GM18909 (cell line): Measurements from ENCODE around the gene ZBTB1.

ENCODE experiments used
- ATAC-seq: cut with Tn5 transposase; IDR thresholded peaks from one replicate; pipeline ENCODE4 v1.9.1; 2021; ENCODE audit warnings: mild to moderate bottlenecking; ENCODE audit not compliant: unreplicated experiment, poor library complexity

ZBTB1 gene

GRCh38 chr14:64504310-64504896 is at the start of gene ZBTB1:
ZBTB1 (plus strand) TSS chr14:64504770; CDS start chr14:64521505, 16,735 bp downstream.
- ATAC-seq = peak; percentile 25

GRCh38 chr14:64459405-64460136 is 45.0 kb upstream of the ZBTB1 start:
- no peak for ATAC-seq

DNA sequence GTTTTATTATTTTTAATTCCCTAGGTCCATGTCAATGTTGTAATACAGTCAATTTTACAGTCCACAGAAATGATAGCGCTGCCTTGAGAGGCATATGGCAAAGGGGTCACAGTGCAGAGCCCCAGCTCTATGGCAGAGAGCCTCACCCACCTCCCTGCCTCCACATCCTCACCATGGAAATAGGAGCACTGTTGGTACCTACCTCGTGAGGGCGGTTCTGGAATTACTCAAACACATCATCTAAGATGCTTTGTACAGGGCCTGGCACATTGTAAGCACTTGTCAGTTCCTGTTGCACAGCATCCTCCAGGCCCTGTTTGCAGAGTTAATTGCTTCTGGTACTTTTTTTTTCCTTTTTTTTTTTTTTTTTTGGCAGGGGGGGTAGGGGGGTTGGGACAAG is 43.3 kb upstream of the ZBTB1 start:
- ATAC-seq = no peak

- ATAC-seq = peak; percentile 39
These were observed 41.4 kb upstream of the ZBTB1 start for GRCh38 chr14:64463195-64463594.

- ATAC-seq = no peak
These were observed 40.7 kb upstream of the ZBTB1 start for GRCh38 chr14:64463873-64464272.

DNA sequence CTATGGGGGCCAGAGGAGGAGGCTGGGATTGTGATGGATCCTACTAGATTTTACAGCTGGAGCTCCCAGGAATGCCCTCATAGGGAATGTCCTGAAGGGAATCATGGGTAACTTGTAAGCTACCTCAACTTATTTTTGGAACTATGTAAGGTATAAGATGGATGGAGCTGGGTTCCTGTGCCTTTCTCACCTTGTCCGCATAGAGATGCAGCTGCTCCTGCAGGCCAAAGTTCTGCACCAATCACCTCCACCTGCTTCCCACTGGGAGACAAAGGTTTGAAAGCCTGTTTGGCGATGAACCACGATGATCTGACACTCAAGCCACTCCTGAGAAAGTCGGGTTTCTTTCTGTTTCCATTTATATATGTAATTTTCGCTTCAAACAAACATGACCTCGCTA is 39.9 kb upstream of the ZBTB1 start:
- no peak for ATAC-seq

GRCh38 chr14:64465191-64465822 is 39.3 kb upstream of the ZBTB1 start, which contains the start of gene AKAP5:
AKAP5 (plus strand) TSS chr14:64465499; CDS start chr14:64468395, 2,896 bp downstream.
- ATAC-seq = peak; percentile 64

- ATAC-seq = peak; percentile 5
These were observed 38.6 kb upstream of the ZBTB1 start for GRCh38 chr14:64465831-64466554.

DNA sequence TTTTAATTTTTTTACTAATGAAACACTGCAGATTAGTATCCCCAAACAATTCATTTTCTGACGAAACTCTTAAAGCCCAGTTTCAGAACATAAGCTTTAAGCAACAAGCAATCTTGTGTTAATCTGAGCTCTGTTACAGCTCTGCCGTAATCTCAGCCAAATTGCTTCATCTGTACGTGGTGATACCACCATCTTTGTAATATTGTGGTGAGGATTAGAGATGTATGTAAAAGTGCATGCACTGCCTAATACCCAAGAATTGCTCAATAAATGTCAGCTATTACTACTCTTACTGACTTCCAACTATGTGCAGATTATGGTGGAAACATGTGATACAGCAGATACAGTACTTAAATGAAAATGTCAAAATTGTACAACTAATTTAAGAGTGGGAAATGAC is 37.5 kb upstream of the ZBTB1 start:
- no peak for ATAC-seq

- ATAC-seq = no peak
These were observed 37.0 kb upstream of the ZBTB1 start for GRCh38 chr14:64467566-64467965.

- no peak for ATAC-seq
These were observed 36.1 kb upstream of the ZBTB1 start for GRCh38 chr14:64468451-64468850.

GRCh38 chr14:64474041-64474440 is 30.5 kb upstream of the ZBTB1 start:
- no peak for ATAC-seq

DNA sequence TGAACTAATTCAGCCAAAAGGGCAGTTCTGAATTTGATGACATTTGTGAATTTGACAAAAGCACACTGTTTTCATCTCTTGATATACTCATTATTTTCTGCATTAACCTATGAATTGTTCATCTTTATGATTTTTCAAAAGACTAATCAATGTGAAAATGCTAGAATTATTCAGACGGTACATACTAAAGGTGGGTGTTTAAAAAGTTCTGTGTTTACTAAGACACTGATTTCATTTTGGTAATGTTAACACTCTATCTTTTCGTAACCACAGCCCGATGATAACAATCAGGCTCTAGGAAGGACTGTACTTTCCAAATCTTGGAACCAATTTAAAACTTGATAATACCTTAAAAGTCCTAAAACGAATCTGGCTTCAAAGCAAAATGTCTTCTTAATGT is 29.9 kb upstream of the ZBTB1 start:
- ATAC-seq = no peak

GRCh38 chr14:64475585-64476273 is 28.8 kb upstream of the ZBTB1 start:
- no peak for ATAC-seq

DNA sequence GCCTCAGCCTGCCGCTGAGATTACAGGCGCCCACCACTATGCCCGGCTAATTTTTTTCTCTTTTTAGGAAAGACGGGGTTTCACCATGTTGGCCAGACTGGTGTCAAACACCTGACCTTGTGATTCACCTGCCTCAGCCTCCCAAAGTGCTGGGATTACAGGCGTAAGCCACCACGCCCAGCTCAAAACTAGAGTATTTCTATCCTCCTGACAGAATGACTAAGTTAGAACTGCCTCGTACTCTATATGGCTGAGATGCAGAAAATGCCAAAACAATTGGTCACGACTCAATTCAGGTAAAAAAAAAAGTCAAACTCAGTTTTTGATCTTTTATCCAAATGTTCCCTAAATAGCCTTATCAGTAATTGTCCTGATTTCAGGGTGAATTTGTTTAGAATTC is 28.1 kb upstream of the ZBTB1 start:
- ATAC-seq = no peak

GRCh38 chr14:64478634-64479250 is 25.8 kb upstream of the ZBTB1 start:
- no peak for ATAC-seq

GRCh38 chr14:64488590-64489099 is 15.9 kb upstream of the ZBTB1 start:
- no peak for ATAC-seq

DNA sequence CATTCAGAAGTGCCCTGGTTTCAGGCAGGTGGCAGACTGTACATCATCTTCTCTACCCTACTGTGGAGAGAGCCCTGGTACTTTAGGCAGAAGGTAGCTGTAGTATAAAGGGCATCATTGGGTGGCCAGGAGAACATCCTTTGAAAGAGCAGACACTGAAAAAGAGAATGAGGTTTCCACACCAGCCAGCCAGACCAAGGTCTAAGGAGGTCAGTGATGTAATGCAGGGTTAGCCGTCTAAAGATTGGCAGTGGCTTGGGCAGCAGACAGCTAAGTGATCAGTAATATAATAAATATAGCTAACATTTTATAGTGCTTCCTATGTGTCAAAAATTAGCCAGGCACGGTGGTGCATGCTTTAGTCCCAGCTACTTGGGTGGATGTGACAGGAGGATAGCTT is 12.9 kb upstream of the ZBTB1 start:
- ATAC-seq = no peak

GRCh38 chr14:64493455-64493854 is 11.1 kb upstream of the ZBTB1 start:
- no peak for ATAC-seq

GRCh38 chr14:64495252-64495651 is 9.3 kb upstream of the ZBTB1 start:
- no peak for ATAC-seq
